Skeletal muscle satellite cell (primary cell): Measurements from ENCODE around the gene ANXA6. TPM values are rescaled to one million over a fixed set of nuclear protein-coding genes. Genes with fewer than 3 reads are reported as not detected.
A peak's percentile ranks its signal among the peaks of the same experiment; 100 is the strongest.
"Not testable (repeated sequence)": the region's sequence is repeated elsewhere in the genome, so short reads cannot be mapped to it uniquely, and the experiment has no call there.

Experiments
- H3K27me3 ChIP-seq: 2 replicates; pipeline ENCODE4 v1.7.0; 2013; ENCODE audit warnings: low read length; ENCODE audit not compliant: control insufficient read depth, insufficient read depth
- H3K36me3 ChIP-seq: 2 replicates; pipeline ENCODE4 v1.7.0; 2013; ENCODE audit warnings: mild to moderate bottlenecking, control low read depth, low read length; ENCODE audit not compliant: insufficient read depth
- H3K4me1 ChIP-seq: 2 replicates; pipeline ENCODE4 v1.7.0; 2013; ENCODE audit warnings: low read length; ENCODE audit not compliant: control insufficient read depth, insufficient read depth
- H3K4me2 ChIP-seq: 2 replicates; pipeline ENCODE4 v1.7.0; 2013; ENCODE audit warnings: mild to moderate bottlenecking, low read length
- H3K4me3 ChIP-seq: 2 replicates; pipeline ENCODE4 v1.7.0; 2013; ENCODE audit warnings: low read length
- H3K9ac ChIP-seq: 2 replicates; pipeline ENCODE4 v1.7.0; 2013; ENCODE audit warnings: mild to moderate bottlenecking, low read depth, low read length, moderate library complexity
- H3K9me3 ChIP-seq: replicated peaks from 2 replicates; pipeline ENCODE4 v1.7.0; 2013; ENCODE audit warnings: mild to moderate bottlenecking, control low read depth, low read length
- total RNA-seq: library from RNA; depleted of rRNA; stranded (reverse); fragments of >200 nt; gene quantifications from 2 replicates; pipeline ENCODE4 v1.2.3, GENCODE V29; 2012; rRNA removed

Gene ANXA6
- total RNA-seq = 324 and 407 TPM in 2 replicates

GRCh38 chr5:151157426-151158286 lies at the start of gene ANXA6:
Gene ANXA6 (minus strand): TSS chr5:151157779. CDS start chr5:151147901, 9,878 bp downstream.
- peak within 1 kb of the TSS; percentile 86 for H3K9ac ChIP-seq
- H3K27me3 ChIP-seq = no peaks in the 10 kb centered on the region
- peaks cover 12% of the 10 kb centered on the region for H3K36me3 ChIP-seq
- peaks cover 37% of the 10 kb centered on the region for H3K4me1 ChIP-seq
- H3K9me3 ChIP-seq = no peaks in the 10 kb centered on the region
- peak within 1 kb of the TSS; percentile 94 for H3K4me2 ChIP-seq
- H3K4me3 ChIP-seq = peak within 1 kb of the TSS; percentile 98

- Histone ChIP-seq H3K4me1 (peaks cover 8% of the 10 kb centered on the region), H3K9ac (no peak overlapping the region), H3K4me3 (no peak overlapping the region), H3K9me3 (no peaks in the 10 kb centered on the region), H3K27me3 (peaks cover 20% of the 10 kb centered on the region), H3K4me2 (no peak overlapping the region), H3K36me3 (no peaks in the 10 kb centered on the region)
Measured at GRCh38 chr5:151205411-151205810, 47.8 kb upstream of the ANXA6 start.

- Histone ChIP-seq H3K9ac (no peak overlapping the region), H3K36me3 (no peaks in the 10 kb centered on the region), H3K4me2 (no peak overlapping the region), H3K4me1 (peaks cover 8% of the 10 kb centered on the region), H3K9me3 (no peaks in the 10 kb centered on the region), H3K4me3 (no peak overlapping the region), H3K27me3 (peaks cover 25% of the 10 kb centered on the region)
Measured at GRCh38 chr5:151204051-151204450, 46.5 kb upstream of the ANXA6 start.

GRCh38 chr5:151202381-151203139 lies 45.0 kb upstream of the ANXA6 start:
- Histone ChIP-seq H3K4me3 (no peak overlapping the region), H3K9ac (no peak overlapping the region), H3K27me3 (peaks cover 30% of the 10 kb centered on the region), H3K36me3 (no peaks in the 10 kb centered on the region), H3K9me3 (no peaks in the 10 kb centered on the region), H3K4me1 (peaks cover 8% of the 10 kb centered on the region), H3K4me2 (no peak overlapping the region)

GRCh38 chr5:151200913-151201595 lies 43.5 kb upstream of the ANXA6 start:
- no peaks in the 10 kb centered on the region for H3K9me3 ChIP-seq
- no peak overlapping the region for H3K4me3 ChIP-seq
- no peaks in the 10 kb centered on the region for H3K36me3 ChIP-seq
- peaks cover 37% of the 10 kb centered on the region for H3K27me3 ChIP-seq
- no peak overlapping the region for H3K4me2 ChIP-seq
- H3K9ac ChIP-seq = no peak overlapping the region
- H3K4me1 ChIP-seq = peaks cover 8% of the 10 kb centered on the region

GRCh38 chr5:151199581-151200185 lies 42.1 kb upstream of the ANXA6 start:
- peaks cover 8% of the 10 kb centered on the region for H3K4me1 ChIP-seq
- no peaks in the 10 kb centered on the region for H3K36me3 ChIP-seq
- H3K4me2 ChIP-seq = no peak overlapping the region
- H3K9ac ChIP-seq = no peak overlapping the region
- no peak overlapping the region for H3K4me3 ChIP-seq
- peaks cover 31% of the 10 kb centered on the region for H3K27me3 ChIP-seq
- H3K9me3 ChIP-seq = no peaks in the 10 kb centered on the region

GRCh38 chr5:151198861-151199260 lies 41.3 kb upstream of the ANXA6 start:
- Histone ChIP-seq H3K9ac (no peak overlapping the region), H3K27me3 (peaks cover 32% of the 10 kb centered on the region), H3K9me3 (no peaks in the 10 kb centered on the region), H3K4me2 (no peak overlapping the region), H3K4me1 (peaks cover 8% of the 10 kb centered on the region), H3K36me3 (no peaks in the 10 kb centered on the region), H3K4me3 (no peak overlapping the region)

GRCh38 chr5:151197291-151197600 lies 39.7 kb upstream of the ANXA6 start:
- not testable (repeated sequence) for H3K4me3 ChIP-seq, H3K9me3 ChIP-seq, H3K4me1 ChIP-seq, H3K4me2 ChIP-seq, H3K9ac ChIP-seq, H3K36me3 ChIP-seq
- peaks cover 33% of the 10 kb centered on the region for H3K27me3 ChIP-seq

GRCh38 chr5:151196556-151197290 lies 39.1 kb upstream of the ANXA6 start:
- Histone ChIP-seq H3K4me3 (no peak overlapping the region), H3K36me3 (no peaks in the 10 kb centered on the region)

GRCh38 chr5:151195622-151196021 lies 38.0 kb upstream of the ANXA6 start:
- Histone ChIP-seq H3K4me3 (no peak overlapping the region), H3K4me2 (no peak overlapping the region), H3K9ac (no peak overlapping the region), H3K9me3 (no peaks in the 10 kb centered on the region), H3K36me3 (no peaks in the 10 kb centered on the region), H3K4me1 (no peaks in the 10 kb centered on the region), H3K27me3 (peaks cover 22% of the 10 kb centered on the region)

More at GRCh38 chr5:151196556-151197290, 39.1 kb upstream of the ANXA6 start:
- Histone ChIP-seq H3K4me1 (no peaks in the 10 kb centered on the region), H3K9ac (no peak overlapping the region), H3K9me3 (no peaks in the 10 kb centered on the region), H3K27me3 (peaks cover 33% of the 10 kb centered on the region), H3K4me2 (no peak overlapping the region)
